OCI-LY1 (cell line): ENCODE measurements around the gene SUGCT.

Experiments
- H2AFZ ChIP-seq: fragments of 200-600 bp; sonication (generic), shearing (Covaris generic); 2 replicates; pipeline ENCODE4 v1.6.0; 2014; ENCODE audit warnings: antibody characterized with exemption, mild to moderate bottlenecking, low read length
- H3F3A ChIP-seq: fragments of 200-600 bp; sonication (generic), shearing (Covaris generic); 2 replicates; pipeline ENCODE4 v1.6.0; 2014; ENCODE audit warnings: mild to moderate bottlenecking, antibody characterized with exemption, low read length, moderate library complexity; ENCODE audit not compliant: insufficient read depth
- H3K27ac ChIP-seq: fragments of 200-600 bp; sonication (generic); 2 replicates; pipeline ENCODE4 v1.5.1; 2014; ENCODE audit warnings: low read length, mixed run types, mild to moderate bottlenecking, low read depth; ENCODE audit not compliant: poor library complexity, severe bottlenecking
- H3K27me3 ChIP-seq: fragments of 200-600 bp; sonication (generic); 2 replicates; pipeline ENCODE4 v1.6.0; 2014; ENCODE audit warnings: antibody characterized with exemption, mild to moderate bottlenecking, low read length, moderate library complexity; ENCODE audit not compliant: insufficient read depth
- H3K36me3 ChIP-seq: fragments of 200-600 bp; sonication (generic); 2 replicates; pipeline ENCODE4 v1.6.1; 2014; ENCODE audit warnings: mild to moderate bottlenecking, antibody characterized with exemption, low read length, moderate library complexity, mixed read lengths; ENCODE audit not compliant: insufficient read depth
- H3K4me1 ChIP-seq: fragments of 200-600 bp; sonication (generic); 2 replicates; pipeline ENCODE4 v1.5.1; 2014; ENCODE audit warnings: mild to moderate bottlenecking, low read length, moderate library complexity; ENCODE audit not compliant: insufficient read depth, severe bottlenecking
- H3K4me2 ChIP-seq: fragments of 200-600 bp; sonication (generic), shearing (Covaris generic); 2 replicates; pipeline ENCODE4 v1.6.1; 2014; ENCODE audit warnings: low read length
- H3K4me3 ChIP-seq: fragments of 200-600 bp; sonication (generic); 2 replicates; pipeline ENCODE4 v1.5.1; 2014; ENCODE audit warnings: low read length, low read depth, mild to moderate bottlenecking, mixed read lengths; ENCODE audit not compliant: poor library complexity, severe bottlenecking
- H3K79me2 ChIP-seq: fragments of 200-600 bp; shearing (Covaris generic); 2 replicates; pipeline ENCODE4 v1.6.1; 2016; ENCODE audit warnings: mixed run types, low read length, mixed read lengths; ENCODE audit not compliant: insufficient read depth
- H3K9ac ChIP-seq: fragments of 200-600 bp; sonication (generic), shearing (Covaris generic); 2 replicates; pipeline ENCODE4 v1.6.1; 2014; ENCODE audit warnings: mild to moderate bottlenecking, low read length, mixed read lengths
- H3K9me2 ChIP-seq: fragments of 200-600 bp; sonication (generic), shearing (Covaris generic); 2 replicates; pipeline ENCODE4 v1.6.1; 2014; ENCODE audit warnings: low read depth, mild to moderate bottlenecking, low read length, mixed read lengths
- H3K9me3 ChIP-seq: fragments of 200-600 bp; shearing (Covaris generic); 2 replicates; pipeline ENCODE4 v1.6.1; 2014; ENCODE audit warnings: low read length, mixed read lengths
- H4K20me1 ChIP-seq: fragments of 200-600 bp; sonication (generic), shearing (Covaris generic); 2 replicates; pipeline ENCODE4 v1.6.0; 2016; ENCODE audit warnings: mild to moderate bottlenecking, low read length; ENCODE audit not compliant: insufficient read depth
- CTCF ChIP-seq: fragments of 200-600 bp; sonication (generic), shearing (Covaris generic); IDR thresholded peaks from 2 replicates; pipeline ENCODE4 v1.5.1; 2017; ENCODE audit warnings: mild to moderate bottlenecking, antibody characterized with exemption, low read length, moderate library complexity, mixed read lengths
- EZH2 ChIP-seq: fragments of 200-600 bp; sonication (generic), shearing (Covaris generic); IDR thresholded peaks from 2 replicates; pipeline ENCODE4 v1.8.0; 2017; ENCODE audit warnings: borderline replicate concordance, mixed run types, mild to moderate bottlenecking, antibody characterized with exemption, low read length, moderate library complexity, mixed read lengths

Gene SUGCT

DNA sequence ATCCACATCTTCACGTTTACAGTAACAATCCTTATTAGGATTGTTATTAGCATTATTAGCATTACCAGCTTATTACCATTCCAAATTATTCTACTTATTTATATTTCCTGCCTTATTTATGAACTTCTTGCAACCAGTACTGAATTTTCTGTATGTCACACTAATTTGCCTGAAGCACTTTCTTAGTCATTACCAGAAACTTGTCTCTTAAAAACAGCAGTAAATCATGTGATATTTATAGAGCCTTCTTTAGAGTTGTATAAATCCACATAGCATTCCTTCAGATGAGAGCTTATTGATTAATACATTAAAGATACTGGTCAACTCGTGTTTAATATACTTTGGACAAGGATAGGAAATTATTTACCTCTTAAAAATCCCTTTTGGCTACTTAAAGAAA, 618.6 kb downstream of the SUGCT start:
- TF ChIP-seq EZH2 = no peak
- TF ChIP-seq CTCF = no peak
- Histone ChIP-seq H4K20me1 (no peaks in the 10 kb centered on the region), H3K9me3 (no peaks in the 10 kb centered on the region), H3K9me2 (no peaks in the 10 kb centered on the region; the same call in 1 of the 2 replicates), H3K36me3 (no peaks in the 10 kb centered on the region), H3K9ac (no peak overlapping the region), H3K4me1 (no peaks in the 10 kb centered on the region), H3K4me2 (no peak overlapping the region), H3K4me3 (no peak overlapping the region), H3K79me2 (no peaks in the 10 kb centered on the region), H2AFZ (no peak overlapping the region), H3K27me3 (no peaks in the 10 kb centered on the region), H3F3A (no peaks in the 10 kb centered on the region), H3K27ac (no peak overlapping the region)

- Histone ChIP-seq H3K4me2 (no peak overlapping the region), H3K27me3 (no peaks in the 10 kb centered on the region), H3K9me3 (no peaks in the 10 kb centered on the region), H4K20me1 (no peaks in the 10 kb centered on the region), H3F3A (no peaks in the 10 kb centered on the region), H3K4me1 (no peaks in the 10 kb centered on the region), H3K79me2 (no peaks in the 10 kb centered on the region), H3K9me2 (no peaks in the 10 kb centered on the region; the same call in 1 of the 2 replicates), H3K36me3 (no peaks in the 10 kb centered on the region), H3K27ac (no peak overlapping the region), H2AFZ (no peak overlapping the region), H3K4me3 (no peak overlapping the region), H3K9ac (no peak overlapping the region)
- TF ChIP-seq EZH2 = no peak
- no peak for TF ChIP-seq CTCF
These were observed 620.6 kb downstream of the SUGCT start for GRCh38 chr7:40755438-40755837.

GRCh38 chr7:40757109-40757508, 622.3 kb downstream of the SUGCT start:
- Histone ChIP-seq H3K9me2 (no peaks in the 10 kb centered on the region; the same call in 1 of the 2 replicates), H3K79me2 (no peaks in the 10 kb centered on the region), H3K27me3 (no peaks in the 10 kb centered on the region), H2AFZ (no peak overlapping the region), H3K9me3 (no peaks in the 10 kb centered on the region), H3K4me3 (no peak overlapping the region), H3K27ac (no peak overlapping the region), H3F3A (no peaks in the 10 kb centered on the region), H3K4me1 (no peaks in the 10 kb centered on the region), H3K4me2 (no peak overlapping the region), H3K36me3 (no peaks in the 10 kb centered on the region), H3K9ac (no peak overlapping the region), H4K20me1 (no peaks in the 10 kb centered on the region)
- TF ChIP-seq CTCF (no peak), EZH2 (no peak)
